Breast epithelium (tissue), 4 donors: Measurements from ENCODE around the gene CENPK. TPM values are rescaled to one million over a fixed set of nuclear protein-coding genes. Genes with fewer than 3 reads are reported as not detected.
"Not testable (repeated sequence)": the region's sequence is repeated elsewhere in the genome, so short reads cannot be mapped to it uniquely, and the experiment has no call there.

ENCODE experiments used
- DNase-seq, 2 donors: peaks; one replicate each; pipeline ENCODE4 v3.0.0-alpha.2; 2019; ENCODE audit warnings: low spot score in 2 of 2
- H3K27ac ChIP-seq, 2 donors: fragments of 200-600 bp; sonication (generic) in 1 of 2; one replicate each; pipeline ENCODE4 v1.5.1; 2016 to 2019; ENCODE audit warnings: mild to moderate bottlenecking in 1 of 2
- H3K27me3 ChIP-seq, 2 donors: fragments of 200-600 bp; sonication (generic) in 1 of 2; one replicate each; pipeline versions ENCODE4 v1.5.1 to v1.6.0; 2017 to 2019; ENCODE audit warnings: control low read depth in 1 of 2, mild to moderate bottlenecking in 1 of 2
- H3K36me3 ChIP-seq: fragments of 200-600 bp; one replicate; pipeline ENCODE4 v1.5.1; 2019
- H3K4me1 ChIP-seq, 2 donors: fragments of 200-600 bp; sonication (generic); one replicate each; pipeline ENCODE4 v1.5.1; 2016 to 2019; ENCODE audit warnings: control low read depth in 1 of 2
- H3K4me3 ChIP-seq, 3 donors: fragments of 200-600 bp; sonication (generic); 1 replicate in 2 of 3; 2 replicates in 1 of 3; pipeline ENCODE4 v1.5.1; 2016 to 2019; ENCODE audit warnings: mild to moderate bottlenecking in 3 of 3, moderate library complexity in 2 of 3
- H3K9me3 ChIP-seq, 2 donors: fragments of 200-600 bp; sonication (generic) in 1 of 2; one replicate each; pipeline ENCODE4 v1.5.1; 2016 to 2019; ENCODE audit warnings: control low read depth in 1 of 2
- POLR2A ChIP-seq: fragments of 450-650 bp; IDR thresholded peaks from one replicate; pipeline ENCODE4 v1.6.1; 2016; ENCODE audit warnings: antibody characterized with exemption, mild to moderate bottlenecking, moderate library complexity
- POLR2AphosphoS5 ChIP-seq, 3 donors: sonication (generic); formaldehyde crosslinking; IDR thresholded peaks; one replicate each; pipeline ENCODE4 v1.6.1; 2017; ENCODE audit warnings: antibody characterized with exemption in 3 of 3
- intact Hi-C: fragments of 100-400 bp; cut with DNase I; formaldehyde crosslinking; loops from one replicate; pipeline ENCODE4 v1.15.1; 2023; ENCODE audit warnings: low total_unique reads
- total RNA-seq, 3 donors: library from RNA; depleted of rRNA; stranded (reverse); fragments of >200 nt; gene quantifications; one replicate each; pipeline ENCODE4 v1.1.0, GENCODE V29; 2016
- TF ChIP-seq, protein P1 (sequence below), 3 donors: fragments of 450-650 bp; IDR thresholded peaks; one replicate each; pipeline ENCODE4 v1.5.1; 2016 to 2017; ENCODE audit warnings: antibody characterized with exemption in 3 of 3, mild to moderate bottlenecking in 3 of 3, moderate library complexity in 3 of 3

The CENPK gene
- total RNA-seq, 3 donors from 2014 or later: 0.98 to 2.5 (median 1.4) TPM

DNA sequence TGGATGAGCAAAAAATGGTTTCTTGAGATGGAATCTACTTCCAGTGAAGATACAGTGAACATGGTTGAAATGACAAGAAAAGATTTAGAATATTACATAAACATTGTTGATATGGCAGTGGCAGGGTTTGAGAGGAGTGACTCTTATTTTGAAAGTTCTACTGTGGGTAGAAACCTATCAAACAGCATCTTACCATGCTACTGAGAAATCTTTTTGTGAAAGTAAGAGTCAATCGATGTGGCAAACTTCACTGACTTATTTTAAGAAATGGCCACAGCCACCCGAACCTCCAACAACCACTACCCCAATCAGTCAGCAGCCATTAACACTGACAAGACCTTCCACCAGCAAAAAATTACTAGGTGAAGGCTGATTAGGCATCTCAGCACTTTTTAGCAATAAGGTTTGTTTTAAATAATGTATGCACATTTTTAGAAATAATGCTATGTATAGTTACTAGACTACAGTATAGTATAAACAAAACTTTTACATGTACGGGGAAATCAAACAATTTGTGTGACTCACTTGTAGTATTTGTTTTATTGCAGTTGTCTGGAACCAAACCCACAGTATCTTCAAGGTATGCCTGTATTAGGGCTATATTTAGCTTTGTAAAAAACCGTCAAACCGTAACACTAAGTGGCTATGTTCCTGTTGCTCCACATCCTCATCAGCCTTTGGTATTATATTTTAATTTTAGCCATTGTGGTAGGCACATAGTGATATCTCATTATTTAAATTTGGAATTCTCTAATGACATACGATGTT, 50.6 kb downstream of the CENPK start:
- intact Hi-C loops: no loop called here
- no peak overlapping the region for H3K4me3 ChIP-seq
- H3K4me1 ChIP-seq: no peaks in the 10 kb centered on the region
- no peak for DNase-seq
- no peaks in the 10 kb centered on the region for H3K36me3 ChIP-seq
- no peak overlapping the region for H3K27ac ChIP-seq
- no peaks in the 10 kb centered on the region for H3K9me3 ChIP-seq
- H3K27me3 ChIP-seq: no peaks in the 10 kb centered on the region
- no peak for TF ChIP-seq POLR2A
- TF ChIP-seq, protein P1, sequence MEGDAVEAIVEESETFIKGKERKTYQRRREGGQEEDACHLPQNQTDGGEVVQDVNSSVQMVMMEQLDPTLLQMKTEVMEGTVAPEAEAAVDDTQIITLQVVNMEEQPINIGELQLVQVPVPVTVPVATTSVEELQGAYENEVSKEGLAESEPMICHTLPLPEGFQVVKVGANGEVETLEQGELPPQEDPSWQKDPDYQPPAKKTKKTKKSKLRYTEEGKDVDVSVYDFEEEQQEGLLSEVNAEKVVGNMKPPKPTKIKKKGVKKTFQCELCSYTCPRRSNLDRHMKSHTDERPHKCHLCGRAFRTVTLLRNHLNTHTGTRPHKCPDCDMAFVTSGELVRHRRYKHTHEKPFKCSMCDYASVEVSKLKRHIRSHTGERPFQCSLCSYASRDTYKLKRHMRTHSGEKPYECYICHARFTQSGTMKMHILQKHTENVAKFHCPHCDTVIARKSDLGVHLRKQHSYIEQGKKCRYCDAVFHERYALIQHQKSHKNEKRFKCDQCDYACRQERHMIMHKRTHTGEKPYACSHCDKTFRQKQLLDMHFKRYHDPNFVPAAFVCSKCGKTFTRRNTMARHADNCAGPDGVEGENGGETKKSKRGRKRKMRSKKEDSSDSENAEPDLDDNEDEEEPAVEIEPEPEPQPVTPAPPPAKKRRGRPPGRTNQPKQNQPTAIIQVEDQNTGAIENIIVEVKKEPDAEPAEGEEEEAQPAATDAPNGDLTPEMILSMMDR (IDR thresholded peaks at IDR 0.05): no peak

DNA sequence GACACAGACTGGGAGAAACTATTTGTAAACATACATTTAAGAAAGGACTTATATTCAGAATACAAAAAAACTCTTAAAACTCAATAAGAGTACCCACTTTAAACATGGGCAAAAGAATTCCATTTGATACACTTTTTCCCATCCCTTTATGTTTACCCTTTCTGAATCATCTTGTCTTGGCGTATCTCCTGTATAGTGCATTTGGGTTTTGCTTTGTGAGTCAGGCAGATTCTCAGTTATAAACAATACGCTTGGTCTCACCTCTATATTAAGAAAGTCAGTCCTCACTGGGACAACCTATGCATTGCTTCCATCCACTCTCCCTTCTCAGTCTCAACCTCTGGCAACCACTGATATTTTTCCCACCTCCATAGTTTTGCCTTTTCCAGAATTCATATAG, 54.0 kb downstream of the CENPK start:
- Histone ChIP-seq H3K4me1 (no peaks in the 10 kb centered on the region), H3K27ac (no peak overlapping the region), H3K27me3 (no peaks in the 10 kb centered on the region), H3K9me3 (no peaks in the 10 kb centered on the region), H3K36me3 (no peaks in the 10 kb centered on the region), H3K4me3 (no peak overlapping the region)
- TF ChIP-seq POLR2AphosphoS5 (IDR thresholded peaks at IDR 0.05): no peak
- TF ChIP-seq, protein P1 (IDR thresholded peaks at IDR 0.05): no peak
- TF ChIP-seq POLR2A: no peak
- intact Hi-C loops: no loop called here
- no peak for DNase-seq

- intact Hi-C loops: no loop called here
- no peak overlapping the region for H3K4me3 ChIP-seq
- H3K27ac ChIP-seq: no peak overlapping the region
- TF ChIP-seq POLR2A (no peak), POLR2AphosphoS5 (IDR thresholded peaks at IDR 0.05) (no peak)
- TF ChIP-seq, protein P1 (IDR thresholded peaks at IDR 0.05): no peak
- DNase-seq: no peak
- H3K27me3 ChIP-seq: no peaks in the 10 kb centered on the region
- no peaks in the 10 kb centered on the region for H3K36me3 ChIP-seq
- H3K9me3 ChIP-seq: no peaks in the 10 kb centered on the region
- H3K4me1 ChIP-seq: no peaks in the 10 kb centered on the region
These were observed 56.0 kb downstream of the CENPK start for GRCh38 chr5:65506961-65507360.

GRCh38 chr5:65489119-65489518, 73.8 kb downstream of the CENPK start:
- no peak overlapping the region for H3K4me3 ChIP-seq
- H3K4me1 ChIP-seq: no peaks in the 10 kb centered on the region
- no peak for TF ChIP-seq POLR2A
- no peak for TF ChIP-seq POLR2AphosphoS5 (IDR thresholded peaks at IDR 0.05)
- TF ChIP-seq, protein P1 (IDR thresholded peaks at IDR 0.05): no peak
- no peaks in the 10 kb centered on the region for H3K9me3 ChIP-seq
- intact Hi-C loops: no loop called here
- no peak overlapping the region for H3K27ac ChIP-seq
- no peaks in the 10 kb centered on the region for H3K27me3 ChIP-seq
- H3K36me3 ChIP-seq: no peaks in the 10 kb centered on the region
- DNase-seq: no peak

GRCh38 chr5:65488038-65488687, 74.8 kb downstream of the CENPK start:
- H3K4me3 ChIP-seq, H3K9me3 ChIP-seq, H3K36me3 ChIP-seq, DNase-seq, H3K4me1 ChIP-seq, intact Hi-C loops, H3K27ac ChIP-seq, H3K27me3 ChIP-seq: not testable (repeated sequence)

- H3K27me3 ChIP-seq, DNase-seq, H3K4me1 ChIP-seq, H3K36me3 ChIP-seq, H3K9me3 ChIP-seq, H3K4me3 ChIP-seq, H3K27ac ChIP-seq, intact Hi-C loops: not testable (repeated sequence)
These were observed 76.2 kb downstream of the CENPK start for GRCh38 chr5:65486803-65487202.
